GM18517 (cell line): ENCODE measurements around the gene ANTXR1.

Source experiments
- ATAC-seq: cut with Tn5 transposase; IDR thresholded peaks from one replicate; pipeline ENCODE4 v1.9.1; 2021; ENCODE audit warnings: mild to moderate bottlenecking, moderate library complexity; ENCODE audit not compliant: unreplicated experiment

ANTXR1 gene

DNA sequence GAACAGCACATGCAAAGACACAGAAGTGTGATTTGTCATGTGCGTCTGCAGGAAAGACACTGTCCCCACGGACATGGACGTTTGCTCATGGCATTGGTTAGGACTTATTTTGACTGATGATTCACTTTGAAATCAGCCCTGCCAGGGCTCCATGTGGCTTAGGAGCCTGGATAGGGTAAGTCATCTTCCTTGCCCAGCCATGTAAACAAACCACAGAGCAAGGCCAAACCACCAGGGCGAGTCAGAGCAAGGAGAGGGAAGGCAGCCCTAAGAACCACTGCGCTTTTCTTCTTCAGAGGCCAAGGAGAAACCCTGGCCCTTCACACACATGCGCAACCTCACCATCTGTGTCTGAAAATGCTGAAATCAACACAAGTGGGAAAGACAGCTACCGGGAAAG, 285.3 kb downstream of the ANTXR1 start:
- no peak for ATAC-seq

DNA sequence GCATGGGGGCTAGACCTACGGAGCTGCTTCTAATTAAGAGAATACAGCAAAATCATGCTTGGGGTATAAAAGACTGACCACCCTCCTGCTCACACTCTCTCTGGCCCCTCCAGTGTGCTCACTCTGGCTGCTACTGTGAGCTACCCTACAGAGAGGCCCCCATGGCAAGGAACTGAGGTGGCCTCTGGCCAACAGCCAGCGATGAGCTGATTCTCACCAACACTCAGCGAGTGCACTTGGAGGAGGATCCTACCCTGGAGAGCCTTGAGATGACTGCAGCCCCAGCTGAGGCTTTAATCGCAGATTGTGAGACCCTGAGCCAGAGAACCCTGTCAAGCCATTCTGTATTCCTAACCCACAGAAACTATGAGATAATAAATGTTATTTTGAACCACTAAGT, 285.9 kb downstream of the ANTXR1 start:
- no peak for ATAC-seq
